ENCODE measurements around the gene ELAVL1. TPM values are rescaled to one million over a fixed set of nuclear protein-coding genes. Genes with fewer than 3 reads are reported as not detected.
A peak's percentile ranks its signal among the peaks of the same experiment; 100 is the strongest.

ELAVL1 gene
- total RNA-seq, 1 donor from 2014 or later: 37.4 TPM

- Histone ChIP-seq H3K27me3 (ENCODE audit: control insufficient read depth, insufficient read depth, low read length) (no peaks in the 10 kb centered on the region), H3K36me3 (ENCODE audit: control insufficient read depth, insufficient read depth, low read length) (peaks cover 35% of the 10 kb centered on the region), H3K4me3 (ENCODE audit: low read depth, low read length) (no peak overlapping the region)
- DNase-seq (ENCODE audit: low read depth) (no peak), FAIRE-seq (no peak)
- TF ChIP-seq, protein P1, sequence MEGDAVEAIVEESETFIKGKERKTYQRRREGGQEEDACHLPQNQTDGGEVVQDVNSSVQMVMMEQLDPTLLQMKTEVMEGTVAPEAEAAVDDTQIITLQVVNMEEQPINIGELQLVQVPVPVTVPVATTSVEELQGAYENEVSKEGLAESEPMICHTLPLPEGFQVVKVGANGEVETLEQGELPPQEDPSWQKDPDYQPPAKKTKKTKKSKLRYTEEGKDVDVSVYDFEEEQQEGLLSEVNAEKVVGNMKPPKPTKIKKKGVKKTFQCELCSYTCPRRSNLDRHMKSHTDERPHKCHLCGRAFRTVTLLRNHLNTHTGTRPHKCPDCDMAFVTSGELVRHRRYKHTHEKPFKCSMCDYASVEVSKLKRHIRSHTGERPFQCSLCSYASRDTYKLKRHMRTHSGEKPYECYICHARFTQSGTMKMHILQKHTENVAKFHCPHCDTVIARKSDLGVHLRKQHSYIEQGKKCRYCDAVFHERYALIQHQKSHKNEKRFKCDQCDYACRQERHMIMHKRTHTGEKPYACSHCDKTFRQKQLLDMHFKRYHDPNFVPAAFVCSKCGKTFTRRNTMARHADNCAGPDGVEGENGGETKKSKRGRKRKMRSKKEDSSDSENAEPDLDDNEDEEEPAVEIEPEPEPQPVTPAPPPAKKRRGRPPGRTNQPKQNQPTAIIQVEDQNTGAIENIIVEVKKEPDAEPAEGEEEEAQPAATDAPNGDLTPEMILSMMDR (IDR thresholded peaks at IDR 0.05; ENCODE audit: insufficient read depth, low read length, severe bottlenecking): no peak
Observed at GRCh38 chr19:7976461-7976860, 29.0 kb downstream of the ELAVL1 start.

- FAIRE-seq (no peak), DNase-seq (ENCODE audit: low read depth) (no peak)
- Histone ChIP-seq H3K27me3 (ENCODE audit: control insufficient read depth, insufficient read depth, low read length) (no peaks in the 10 kb centered on the region), H3K36me3 (ENCODE audit: control insufficient read depth, insufficient read depth, low read length) (peaks cover 27% of the 10 kb centered on the region), H3K4me3 (ENCODE audit: low read depth, low read length) (no peak overlapping the region)
- TF ChIP-seq, protein P1 (IDR thresholded peaks at IDR 0.05; ENCODE audit: insufficient read depth, low read length, severe bottlenecking): no peak
Observed at GRCh38 chr19:7975037-7975436, 30.4 kb downstream of the ELAVL1 start.

DNA sequence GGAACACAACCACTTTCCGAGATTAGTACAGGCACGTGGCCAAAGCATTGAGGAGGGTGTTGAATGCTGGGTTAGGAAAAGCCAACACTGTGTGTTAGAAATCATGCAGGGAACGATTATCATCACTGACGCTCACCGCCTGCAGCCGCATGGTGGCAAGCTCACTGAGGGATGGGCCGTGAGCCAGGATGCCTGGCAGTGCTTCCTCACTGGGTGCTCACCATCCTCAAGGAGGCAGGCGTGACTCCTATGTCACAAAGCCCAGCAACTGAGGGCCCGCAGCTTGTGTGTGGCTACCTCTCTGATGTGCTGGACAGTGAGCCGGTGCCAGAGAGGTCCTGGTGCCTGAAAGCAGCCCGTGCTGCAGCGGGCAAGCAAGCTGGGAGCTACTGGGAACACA lies 31.6 kb downstream of the ELAVL1 start:
- peaks cover 26% of the 10 kb centered on the region for H3K36me3 ChIP-seq (ENCODE audit: control insufficient read depth, insufficient read depth, low read length)
- no peaks in the 10 kb centered on the region for H3K27me3 ChIP-seq (ENCODE audit: control insufficient read depth, insufficient read depth, low read length)
- no peak overlapping the region for H3K4me3 ChIP-seq (ENCODE audit: low read depth, low read length)
- DNase-seq (ENCODE audit: low read depth): no peak
- FAIRE-seq: no peak
- TF ChIP-seq, protein P1 (IDR thresholded peaks at IDR 0.05; ENCODE audit: insufficient read depth, low read length, severe bottlenecking): no peak

DNA sequence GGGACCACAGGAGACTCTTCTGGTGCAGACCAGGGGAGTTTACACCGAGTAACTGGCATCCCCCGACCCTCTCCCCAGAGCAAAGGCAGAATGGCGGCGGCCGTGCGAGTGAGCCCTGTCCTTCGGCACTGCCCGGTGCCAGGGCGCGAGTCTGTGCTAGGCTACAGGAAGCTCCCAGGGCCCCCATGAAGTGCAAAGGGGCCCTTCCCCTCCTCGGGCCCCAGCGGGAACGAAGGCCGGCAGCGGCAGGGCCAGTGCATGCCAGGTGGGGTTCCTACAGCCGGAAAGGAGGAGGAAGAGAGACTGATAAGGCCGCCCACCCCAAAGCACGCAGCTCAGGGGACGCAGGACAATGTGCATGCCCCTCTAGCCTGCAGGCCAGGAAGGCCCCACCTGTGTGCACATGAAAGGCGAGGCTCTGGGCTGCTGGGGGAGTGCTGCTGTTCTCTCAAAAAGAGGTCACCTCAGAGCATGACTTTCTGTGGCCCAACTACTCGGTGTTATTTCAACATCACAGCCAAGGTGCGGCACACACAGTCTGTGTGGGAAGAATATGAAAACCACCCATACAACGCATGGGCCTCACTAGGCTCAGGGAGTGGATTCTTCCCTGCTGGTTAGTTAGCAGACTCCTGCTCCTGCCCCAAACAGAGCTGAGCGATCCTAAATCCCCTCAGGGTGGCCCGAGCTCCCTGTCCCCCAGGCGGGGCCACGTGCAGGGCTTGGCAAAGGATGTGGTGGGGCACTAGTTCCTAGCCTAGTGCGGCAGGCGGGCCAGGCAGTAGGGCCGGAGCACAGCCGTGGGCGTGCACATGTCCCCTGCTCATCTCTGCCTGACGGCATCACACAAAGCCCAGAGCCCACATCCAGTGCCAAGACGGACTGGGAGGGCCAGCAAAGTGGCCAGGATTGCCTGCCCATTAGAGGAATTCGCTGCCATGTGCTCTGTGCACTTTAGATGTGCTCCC lies 33.6 kb downstream of the ELAVL1 start:
- Histone ChIP-seq H3K4me3 (ENCODE audit: low read depth, low read length) (no peak overlapping the region), H3K36me3 (ENCODE audit: control insufficient read depth, insufficient read depth, low read length) (peaks cover 29% of the 10 kb centered on the region), H3K27me3 (ENCODE audit: control insufficient read depth, insufficient read depth, low read length) (no peaks in the 10 kb centered on the region)
- TF ChIP-seq, protein P1 (IDR thresholded peaks at IDR 0.05; ENCODE audit: insufficient read depth, low read length, severe bottlenecking): no peak
- FAIRE-seq (no peak), DNase-seq (ENCODE audit: low read depth) (no peak)

- no peaks in the 10 kb centered on the region for H3K27me3 ChIP-seq (ENCODE audit: control insufficient read depth, insufficient read depth, low read length)
- no peak for FAIRE-seq
- peak; percentile 31 for DNase-seq (ENCODE audit: low read depth)
- peaks cover 28% of the 10 kb centered on the region for H3K36me3 ChIP-seq (ENCODE audit: control insufficient read depth, insufficient read depth, low read length)
- TF ChIP-seq, protein P1 (IDR thresholded peaks at IDR 0.05; ENCODE audit: insufficient read depth, low read length, severe bottlenecking): peak; percentile 87
- no peak overlapping the region for H3K4me3 ChIP-seq (ENCODE audit: low read depth, low read length)
Observed at GRCh38 chr19:7970716-7971448, 34.6 kb downstream of the ELAVL1 start.

Measured in bronchial epithelial cell (primary cell).